Measurements from ENCODE around the gene SMAD1. TPM values are rescaled to one million over a fixed set of nuclear protein-coding genes. Genes with fewer than 3 reads are reported as not detected.
A peak's percentile ranks its signal among the peaks of the same experiment; 100 is the strongest.
"Not testable (repeated sequence)": the region's sequence is repeated elsewhere in the genome, so short reads cannot be mapped to it uniquely, and the experiment has no call there.

Gene SMAD1
- total RNA-seq, 1 donor from 2014 or later = 34.0 TPM

DNA sequence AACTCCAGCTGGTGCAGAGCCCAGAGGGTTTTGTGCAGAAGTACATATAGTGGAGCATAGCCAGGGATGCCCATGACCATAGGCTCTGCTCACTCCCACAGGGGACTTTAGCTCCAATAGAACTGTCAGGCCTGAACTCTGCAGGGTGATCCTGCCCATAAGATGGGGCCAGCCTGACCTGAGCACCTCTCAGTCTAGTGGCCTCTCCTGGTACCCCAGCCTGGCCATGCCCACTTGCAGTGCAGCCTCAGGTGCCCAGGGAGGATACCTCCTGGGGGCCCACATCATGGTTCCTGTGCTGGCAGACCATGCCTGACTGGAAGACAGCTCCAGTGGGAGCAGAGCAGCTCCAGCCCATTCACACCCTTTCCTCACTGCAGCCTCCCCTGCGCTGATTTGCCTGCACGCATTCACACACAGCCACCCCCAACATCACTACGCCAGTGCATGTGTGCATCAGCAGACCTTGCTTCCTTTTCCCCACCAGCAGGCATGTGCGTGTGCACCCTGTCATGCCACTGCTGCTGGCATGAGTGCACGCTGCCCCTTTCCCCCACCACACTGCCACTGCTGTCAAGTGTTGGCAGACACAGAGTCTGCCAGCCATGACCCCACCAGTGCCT, 84.5 kb downstream of the SMAD1 start:
- peak; percentile 29 for ATAC-seq

- no peak for ATAC-seq
These were observed 85.1 kb downstream of the SMAD1 start for GRCh38 chr4:145566768-145567167.

GRCh38 chr4:145567516-145567915, 85.9 kb downstream of the SMAD1 start:
- ATAC-seq = no peak

GRCh38 chr4:145574546-145574945, 92.9 kb downstream of the SMAD1 start:
- not testable (repeated sequence) for ATAC-seq

GRCh38 chr4:145580906-145581305, 99.3 kb downstream of the SMAD1 start:
- ATAC-seq = peak; percentile 68

DNA sequence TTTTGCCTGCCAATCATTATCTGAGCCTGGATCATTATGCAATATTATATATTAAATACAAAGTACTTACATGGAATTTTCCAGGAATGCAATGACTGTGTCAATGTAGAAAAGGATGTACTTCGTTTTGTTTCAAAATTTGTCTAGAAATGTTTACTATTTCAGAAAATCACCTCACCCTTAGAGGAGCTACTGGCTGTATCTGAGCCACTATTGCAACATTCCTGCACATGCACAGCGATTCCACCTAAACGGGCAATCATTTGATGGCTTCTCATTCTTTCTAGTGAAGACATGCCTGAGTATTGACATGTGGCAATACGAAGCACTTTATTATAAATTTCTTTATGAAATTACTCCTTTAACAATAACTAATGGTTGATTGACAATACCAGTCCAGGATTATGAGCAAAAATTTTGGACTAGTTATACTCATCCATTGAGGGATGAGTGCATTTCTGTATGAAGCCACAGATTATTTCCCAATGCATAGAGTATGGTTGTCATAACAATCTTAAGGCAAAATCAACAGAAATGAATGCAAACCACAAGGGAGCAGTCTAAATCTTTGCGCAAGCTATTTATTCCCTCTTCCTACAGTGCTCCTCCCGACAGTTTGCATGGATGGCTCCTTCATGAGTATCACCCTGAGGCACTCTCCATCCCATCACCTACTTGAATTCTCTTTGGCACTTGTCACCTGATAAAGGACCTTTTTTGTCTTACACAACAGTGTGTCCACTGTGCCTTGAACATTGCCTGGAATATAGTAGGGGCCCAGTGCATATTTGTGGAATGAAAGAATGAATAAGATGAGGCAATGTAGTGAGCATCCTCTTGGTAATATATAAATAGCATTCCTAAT, 101.8 kb downstream of the SMAD1 start:
- no peak for ATAC-seq

- no peak for ATAC-seq
These were observed 105.6 kb downstream of the SMAD1 start for GRCh38 chr4:145587088-145587754.

DNA sequence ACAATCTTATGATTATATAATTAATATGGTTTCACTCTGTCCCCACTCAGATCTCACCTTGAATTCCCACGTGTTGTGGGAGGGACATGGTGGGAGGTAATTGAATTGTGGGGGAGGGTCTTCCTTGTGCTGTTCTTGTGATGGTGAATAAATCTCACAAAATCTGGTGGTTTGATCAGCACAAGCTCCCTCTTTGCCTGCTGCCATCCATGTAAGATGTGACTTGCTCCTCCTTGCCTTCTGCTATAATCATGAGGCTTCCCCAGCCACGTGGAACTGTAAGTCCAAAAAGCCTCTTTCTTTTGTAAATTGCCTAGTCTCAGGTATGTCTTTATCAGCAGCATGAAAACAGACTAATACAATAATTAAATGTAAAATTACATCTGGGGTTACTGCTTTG, 107.7 kb downstream of the SMAD1 start:
- not testable (repeated sequence) for ATAC-seq

GRCh38 chr4:145589916-145590702, 108.5 kb downstream of the SMAD1 start:
- no peak for ATAC-seq

DNA sequence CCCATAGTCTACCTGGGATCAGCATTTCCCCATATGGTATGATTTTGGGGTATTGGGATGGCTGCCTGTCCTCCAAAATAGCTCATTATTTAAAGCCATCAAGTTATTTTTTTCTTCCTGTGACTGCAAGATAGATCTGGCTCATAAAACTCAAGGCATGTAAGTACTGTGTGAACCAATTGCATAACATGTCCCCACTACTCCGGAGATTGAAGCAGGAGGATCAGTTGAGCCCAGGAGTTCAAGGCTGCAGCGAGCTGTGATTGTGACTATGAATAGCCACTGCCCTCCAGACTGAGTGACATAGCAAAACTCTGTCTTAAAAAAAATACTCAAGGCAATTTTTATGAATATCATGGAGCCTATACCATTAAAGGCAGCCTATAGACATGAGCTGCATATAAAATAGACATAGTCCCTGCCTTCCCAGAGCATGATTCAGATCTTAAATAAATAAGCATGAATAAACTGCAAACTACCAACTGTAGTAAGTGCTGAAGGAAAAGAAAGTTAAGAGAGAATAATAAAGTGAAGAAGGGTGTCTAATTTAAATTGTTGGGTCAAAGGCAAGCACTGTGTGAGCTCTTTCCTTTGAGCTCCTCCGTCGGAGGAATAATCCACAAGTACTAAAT, 120.6 kb downstream of the SMAD1 start:
- ATAC-seq = no peak

DNA sequence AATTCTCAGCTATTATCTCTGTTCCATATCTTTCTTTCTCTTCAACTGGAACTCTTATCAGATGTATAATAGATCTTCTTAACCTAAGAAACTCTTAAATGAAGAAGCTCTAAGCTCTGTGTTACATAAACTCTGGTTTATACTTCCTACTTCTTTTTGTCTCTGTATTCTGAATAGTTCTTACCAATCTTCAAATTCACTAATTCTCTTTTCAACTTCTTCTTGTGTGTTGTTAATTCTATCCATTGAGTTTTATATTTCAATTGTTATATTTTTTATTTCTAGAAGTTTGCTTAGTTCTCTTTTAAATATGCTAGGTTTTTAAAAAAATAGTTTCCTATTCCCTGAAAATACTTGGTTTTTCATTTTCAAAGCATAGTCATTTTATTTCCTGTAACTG, 124.3 kb downstream of the SMAD1 start:
- ATAC-seq = no peak

Other genes starting within 250 kb of the SMAD1 start
- gene MMAA, start 137.5 kb downstream of the SMAD1 start, total RNA-seq = 7.6 TPM
- not detected for gene C4orf51, start 198.3 kb downstream of the SMAD1 start, total RNA-seq